HFF-Myc (cell line): ENCODE results near the gene FHIP2A.
"Not testable (repeated sequence)": the region's sequence is repeated elsewhere in the genome, so short reads cannot be mapped to it uniquely, and the experiment has no call there.

Source experiments
- DNase-seq: peaks from one replicate; pipeline ENCODE4 v3.0.0-alpha.2; 2011; ENCODE audit warnings: low read depth; ENCODE audit errors: extremely low read depth
- H3K4me3 ChIP-seq: replicated peaks from 2 replicates; pipeline ENCODE4 v1.5.1; 2011; ENCODE audit warnings: low read depth, mild to moderate bottlenecking, control low read depth, low read length
- CTCF ChIP-seq: IDR thresholded peaks from 2 replicates; pipeline ENCODE4 v1.5.1; 2012; ENCODE audit warnings: mild to moderate bottlenecking, low read depth, low read length, control low read depth; ENCODE audit errors: missing control alignments

The FHIP2A gene

GRCh38 chr10:114821293-114821914 lies at the start of gene FHIP2A:
Gene FHIP2A (plus strand): TSS chr10:114821780. CDS start chr10:114822079, 299 bp downstream.
- DNase-seq, result no peak
- peak within 1 kb of the TSS; percentile 60 for H3K4me3 ChIP-seq
- TF ChIP-seq CTCF, result peak; percentile 15

GRCh38 chr10:114772496-114773196 lies 48.9 kb upstream of the FHIP2A start:
- no peak for DNase-seq
- no peak overlapping the region for H3K4me3 ChIP-seq
- TF ChIP-seq CTCF, result no peak

GRCh38 chr10:114773197-114773532 lies 48.4 kb upstream of the FHIP2A start:
- DNase-seq, result no peak
- TF ChIP-seq CTCF, result no peak
- no peak overlapping the region for H3K4me3 ChIP-seq

- DNase-seq, H3K4me3 ChIP-seq: not testable (repeated sequence)
These were observed 46.5 kb upstream of the FHIP2A start for GRCh38 chr10:114775082-114775481.

GRCh38 chr10:114777415-114777814 lies 44.2 kb upstream of the FHIP2A start:
- no peak for DNase-seq
- no peak for TF ChIP-seq CTCF
- H3K4me3 ChIP-seq, result no peak overlapping the region

GRCh38 chr10:114779803-114780576 lies 41.6 kb upstream of the FHIP2A start:
- TF ChIP-seq CTCF, result no peak
- peak; percentile 90 for DNase-seq
- no peak overlapping the region for H3K4me3 ChIP-seq

GRCh38 chr10:114780577-114781184 lies 40.9 kb upstream of the FHIP2A start:
- TF ChIP-seq CTCF, result no peak
- no peak overlapping the region for H3K4me3 ChIP-seq
- no peak for DNase-seq
